ENCODE results near the gene GSDMA. TPM values are rescaled to one million over a fixed set of nuclear protein-coding genes. Genes with fewer than 3 reads are reported as not detected.
"Not testable (repeated sequence)": the region's sequence is repeated elsewhere in the genome, so short reads cannot be mapped to it uniquely, and the experiment has no call there.

The GSDMA gene
- total and polyA plus RNA-seq, 4 donors = 0.26 to 0.91 (median 0.33) TPM; not detected in 1

GRCh38 chr17:39996800-39997199 is 34.0 kb downstream of the GSDMA start:
- no peak overlapping the region for H3K9ac ChIP-seq (ENCODE audit: insufficient read depth in 1 of 2, low read length in 2 of 2)
- no peak overlapping the region for H3K27ac ChIP-seq (ENCODE audit: low read depth in 1 of 2, low read length in 1 of 2)
- WGBS, 2 donors = 39 to 57% methylated on average over 6 of the region's 6 CpGs
- H3K9me3 ChIP-seq (ENCODE audit: control insufficient read depth in 4 of 4, insufficient read depth in 3 of 4, low read length in 3 of 4) = no peaks in the 10 kb centered on the region
- no peaks in the 10 kb centered on the region for H3K27me3 ChIP-seq (ENCODE audit: control insufficient read depth in 3 of 3, insufficient read depth in 3 of 3, low read length in 2 of 3)
- H3K4me1 ChIP-seq (ENCODE audit: control insufficient read depth in 5 of 5, insufficient read depth in 5 of 5, low read length in 5 of 5) = peaks cover 0 to 1% (median 0%) of the 10 kb centered on the region in 5 donors
- no peak for DNase-seq
- H3K36me3 ChIP-seq (ENCODE audit: control insufficient read depth in 4 of 4, insufficient read depth in 4 of 4, low read length in 4 of 4) = peaks cover 38 to 53% (median 42%) of the 10 kb centered on the region in 4 donors
- ATAC-seq (ENCODE audit: insufficient read depth, low FRiP score) = no peak
- no peak for TF ChIP-seq CTCF (IDR thresholded peaks at IDR 0.05; ENCODE audit: control extremely low read depth, extremely low read depth)
- no peak overlapping the region for H3K4me3 ChIP-seq

DNA sequence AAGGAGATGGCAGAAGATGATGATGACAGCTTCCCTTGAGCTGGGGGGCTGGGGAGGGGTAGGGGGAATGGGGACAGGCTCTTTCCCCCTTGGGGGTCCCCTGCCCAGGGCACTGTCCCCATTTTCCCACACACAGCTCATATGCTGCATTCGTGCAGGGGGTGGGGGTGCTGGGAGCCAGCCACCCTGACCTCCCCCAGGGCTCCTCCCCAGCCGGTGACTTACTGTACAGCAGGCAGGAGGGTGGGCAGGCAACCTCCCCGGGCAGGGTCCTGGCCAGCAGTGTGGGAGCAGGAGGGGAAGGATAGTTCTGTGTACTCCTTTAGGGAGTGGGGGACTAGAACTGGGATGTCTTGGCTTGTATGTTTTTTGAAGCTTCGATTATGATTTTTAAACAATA is 34.7 kb downstream of the GSDMA start:
- 82 to 96% methylated on average over 4 of the region's 4 CpGs for WGBS, 2 donors
- peaks cover 31 to 48% (median 37%) of the 10 kb centered on the region in 4 donors for H3K36me3 ChIP-seq (ENCODE audit: control insufficient read depth in 4 of 4, insufficient read depth in 4 of 4, low read length in 4 of 4)

GRCh38 chr17:39999067-39999466 is 36.3 kb downstream of the GSDMA start:
- no peak for ATAC-seq (ENCODE audit: insufficient read depth, low FRiP score)
- H3K27ac ChIP-seq (ENCODE audit: low read depth in 1 of 2, low read length in 1 of 2) = peak overlapping the region in 1 of 2 donors; percentile 60
- WGBS, 2 donors = 70 to 87% methylated on average over 4 of the region's 4 CpGs
- H3K27me3 ChIP-seq (ENCODE audit: control insufficient read depth in 3 of 3, insufficient read depth in 3 of 3, low read length in 2 of 3) = no peaks in the 10 kb centered on the region
- no peak overlapping the region for H3K9ac ChIP-seq (ENCODE audit: insufficient read depth in 1 of 2, low read length in 2 of 2)
- no peak overlapping the region for H3K4me3 ChIP-seq
- no peak for DNase-seq
- peaks cover 19 to 33% (median 25%) of the 10 kb centered on the region in 4 donors for H3K36me3 ChIP-seq (ENCODE audit: control insufficient read depth in 4 of 4, insufficient read depth in 4 of 4, low read length in 4 of 4)
- peaks cover 0 to 1% (median 0%) of the 10 kb centered on the region in 5 donors for H3K4me1 ChIP-seq (ENCODE audit: control insufficient read depth in 5 of 5, insufficient read depth in 5 of 5, low read length in 5 of 5)
- H3K9me3 ChIP-seq (ENCODE audit: control insufficient read depth in 4 of 4, insufficient read depth in 3 of 4, low read length in 3 of 4) = no peaks in the 10 kb centered on the region
- TF ChIP-seq CTCF (IDR thresholded peaks at IDR 0.05; ENCODE audit: control extremely low read depth, extremely low read depth) = no peak

More for the DNA sequence above, 34.7 kb downstream of the GSDMA start:
- no peak overlapping the region for H3K9ac ChIP-seq (ENCODE audit: insufficient read depth in 1 of 2, low read length in 2 of 2)
- no peaks in the 10 kb centered on the region for H3K27me3 ChIP-seq (ENCODE audit: control insufficient read depth in 3 of 3, insufficient read depth in 3 of 3, low read length in 2 of 3)
- no peak overlapping the region for H3K27ac ChIP-seq (ENCODE audit: low read depth in 1 of 2, low read length in 1 of 2)
- H3K4me1 ChIP-seq (ENCODE audit: control insufficient read depth in 5 of 5, insufficient read depth in 5 of 5, low read length in 5 of 5) = peaks cover 0 to 1% (median 0%) of the 10 kb centered on the region in 5 donors
- ATAC-seq (ENCODE audit: insufficient read depth, low FRiP score) (no peak), DNase-seq (no peak)
- no peak for TF ChIP-seq CTCF (IDR thresholded peaks at IDR 0.05; ENCODE audit: control extremely low read depth, extremely low read depth)
- H3K4me3 ChIP-seq = no peak overlapping the region
- no peaks in the 10 kb centered on the region for H3K9me3 ChIP-seq (ENCODE audit: control insufficient read depth in 4 of 4, insufficient read depth in 3 of 4, low read length in 3 of 4)

GRCh38 chr17:40000161-40000560 is 37.4 kb downstream of the GSDMA start:
- no peak overlapping the region for H3K4me3 ChIP-seq
- WGBS, 2 donors = 91 to 95% methylated on average over 7 of the region's 7 CpGs
- no peak overlapping the region for H3K27ac ChIP-seq (ENCODE audit: low read depth in 1 of 2, low read length in 1 of 2)
- no peak overlapping the region for H3K9ac ChIP-seq (ENCODE audit: insufficient read depth in 1 of 2, low read length in 2 of 2)
- H3K27me3 ChIP-seq (ENCODE audit: control insufficient read depth in 3 of 3, insufficient read depth in 3 of 3, low read length in 2 of 3) = no peaks in the 10 kb centered on the region
- peaks cover 0 to 1% (median 0%) of the 10 kb centered on the region in 5 donors for H3K4me1 ChIP-seq (ENCODE audit: control insufficient read depth in 5 of 5, insufficient read depth in 5 of 5, low read length in 5 of 5)
- TF ChIP-seq CTCF (IDR thresholded peaks at IDR 0.05; ENCODE audit: control extremely low read depth, extremely low read depth) = no peak
- H3K36me3 ChIP-seq (ENCODE audit: control insufficient read depth in 4 of 4, insufficient read depth in 4 of 4, low read length in 4 of 4) = peaks cover 14 to 22% (median 18%) of the 10 kb centered on the region in 4 donors
- no peaks in the 10 kb centered on the region for H3K9me3 ChIP-seq (ENCODE audit: control insufficient read depth in 4 of 4, insufficient read depth in 3 of 4, low read length in 3 of 4)
- no peak for DNase-seq
- no peak for ATAC-seq (ENCODE audit: insufficient read depth, low FRiP score)

DNA sequence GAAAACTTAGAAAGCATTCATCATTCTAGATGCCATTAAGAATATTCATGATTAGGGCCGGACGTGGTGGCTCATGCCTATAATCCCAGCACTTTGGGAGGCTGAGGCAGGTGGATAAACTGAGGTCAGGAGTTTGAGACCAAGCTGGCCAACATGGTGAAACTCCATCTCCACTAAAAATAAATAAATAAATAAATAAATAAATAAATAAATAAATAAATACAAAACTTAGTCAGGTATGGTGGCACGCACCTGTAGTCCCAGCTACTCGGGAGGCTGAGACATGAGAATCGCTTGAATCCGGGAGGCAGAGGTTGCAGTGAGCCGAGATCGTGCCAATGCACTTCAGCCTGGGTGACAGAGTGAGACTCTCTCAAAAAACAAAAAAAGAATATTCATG is 38.5 kb downstream of the GSDMA start:
- H3K9me3 ChIP-seq (ENCODE audit: control insufficient read depth in 4 of 4, insufficient read depth in 3 of 4, low read length in 3 of 4); DNase-seq; H3K4me3 ChIP-seq; H3K9ac ChIP-seq (ENCODE audit: insufficient read depth in 1 of 2, low read length in 2 of 2); H3K27me3 ChIP-seq (ENCODE audit: control insufficient read depth in 3 of 3, insufficient read depth in 3 of 3, low read length in 2 of 3); H3K4me1 ChIP-seq (ENCODE audit: control insufficient read depth in 5 of 5, insufficient read depth in 5 of 5, low read length in 5 of 5); ATAC-seq (ENCODE audit: insufficient read depth, low FRiP score); H3K27ac ChIP-seq (ENCODE audit: low read depth in 1 of 2, low read length in 1 of 2): not testable (repeated sequence)
- WGBS, 2 donors = 90 to 97% methylated on average over 8 of the region's 8 CpGs
- peaks cover 6 to 13% (median 9%) of the 10 kb centered on the region in 4 donors for H3K36me3 ChIP-seq (ENCODE audit: control insufficient read depth in 4 of 4, insufficient read depth in 4 of 4, low read length in 4 of 4)

Measured in lung (tissue), 12 donors.